CD1c-positive myeloid dendritic cell (primary cell): ENCODE measurements around the gene ZFX.
A peak's percentile ranks its signal among the peaks of the same experiment; 100 is the strongest.
"Not testable (repeated sequence)": the region's sequence is repeated elsewhere in the genome, so short reads cannot be mapped to it uniquely, and the experiment has no call there.

ENCODE experiments used
- DNase-seq: peaks from one replicate; pipeline ENCODE4 v3.0.0-alpha.2; 2016; ENCODE audit errors: extremely low spot score

The ZFX gene

DNA sequence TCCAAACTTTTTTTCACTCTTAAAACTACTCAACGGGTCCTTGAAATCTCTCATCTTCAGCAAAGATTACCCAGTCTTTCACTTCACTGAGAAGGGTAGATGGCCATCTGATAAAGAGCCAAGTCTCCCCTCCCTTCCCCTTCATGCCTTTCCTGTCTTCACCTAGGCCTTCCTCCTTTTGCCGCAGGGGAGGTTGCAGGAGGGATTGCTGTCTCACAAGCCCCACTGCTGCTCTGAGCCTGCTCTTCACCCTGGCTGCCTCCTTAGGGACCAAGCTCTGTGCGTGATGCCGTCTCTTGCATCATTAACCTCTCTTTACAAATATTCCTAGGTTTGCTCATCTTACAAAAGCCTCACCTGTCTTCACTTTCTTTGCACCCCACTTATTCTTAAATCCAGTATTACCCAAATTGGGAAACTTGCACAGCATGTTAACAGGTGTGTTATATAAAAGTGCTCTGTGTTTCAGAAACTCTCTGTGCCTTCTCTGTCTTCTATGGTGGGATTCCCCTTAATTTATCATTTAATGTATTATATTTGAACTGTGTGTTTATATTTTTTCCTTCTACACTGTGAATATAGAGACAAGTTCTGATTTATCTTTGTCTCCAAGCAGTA is 3.8 kb downstream of the ZFX start:
- DNase-seq = no peak

GRCh38 chrX:24153796-24154189 is 4.3 kb downstream of the ZFX start:
- no peak for DNase-seq

GRCh38 chrX:24154490-24155034 is 5.0 kb downstream of the ZFX start:
- DNase-seq = no peak

DNA sequence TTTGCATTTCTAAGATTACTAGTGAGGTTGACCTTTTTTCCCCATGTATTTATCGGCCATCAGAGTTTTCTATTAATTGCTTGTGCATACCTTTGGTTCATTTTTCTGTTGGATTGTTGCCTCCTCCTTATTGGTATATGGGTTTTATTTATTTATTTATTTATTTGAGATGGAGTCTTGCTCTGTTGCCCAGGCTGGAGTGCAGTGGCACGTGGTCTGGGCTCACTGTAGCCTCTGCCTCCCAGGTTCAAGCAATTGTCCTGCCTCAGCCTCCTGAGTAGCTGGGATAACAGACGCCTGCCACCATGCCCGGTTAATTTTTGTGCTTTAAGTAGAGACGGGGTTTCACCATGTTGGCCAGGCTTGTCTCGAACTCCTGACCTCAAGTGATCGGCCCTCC is 6.2 kb downstream of the ZFX start:
- not testable (repeated sequence) for DNase-seq

DNA sequence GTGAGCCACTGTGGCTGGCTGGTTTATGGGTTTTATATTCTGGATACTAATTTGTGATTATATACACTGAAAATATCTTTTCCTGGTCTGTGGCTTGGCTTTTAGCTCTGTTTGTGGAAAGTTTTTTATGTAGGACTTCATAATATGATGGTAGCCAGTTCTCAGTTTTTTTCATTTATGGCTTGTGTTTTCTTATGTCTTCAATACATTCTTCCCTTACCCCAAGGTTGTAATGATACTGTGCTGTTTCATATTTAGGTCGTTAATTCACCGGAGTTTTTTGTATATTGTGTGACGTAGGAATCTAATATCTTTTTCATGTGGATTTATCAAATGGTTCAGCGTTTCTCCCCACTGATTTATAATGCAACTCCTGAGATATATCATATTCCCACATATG is 6.6 kb downstream of the ZFX start:
- DNase-seq = no peak

DNA sequence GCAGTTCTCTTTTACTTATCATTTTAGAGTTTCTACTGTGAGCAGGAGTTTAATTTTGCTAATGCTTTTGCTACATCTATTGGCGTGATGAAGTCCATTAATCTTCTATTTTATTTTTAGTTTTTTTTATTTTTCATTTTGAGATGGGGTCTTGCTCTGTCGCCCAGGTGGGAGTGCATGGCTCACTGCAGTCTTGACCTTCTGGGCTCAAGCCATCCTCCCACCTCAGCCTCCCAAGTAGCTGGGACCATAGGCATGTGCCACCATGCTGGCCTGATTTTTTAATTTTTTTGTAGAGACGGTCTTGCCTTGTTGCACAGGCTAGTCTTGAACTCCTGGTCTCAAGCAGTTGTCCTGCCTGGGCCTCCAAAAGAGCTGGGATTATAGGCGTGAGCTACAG is 9.4 kb downstream of the ZFX start:
- no peak for DNase-seq

GRCh38 chrX:24166078-24166477 is 16.5 kb downstream of the ZFX start:
- no peak for DNase-seq

DNA sequence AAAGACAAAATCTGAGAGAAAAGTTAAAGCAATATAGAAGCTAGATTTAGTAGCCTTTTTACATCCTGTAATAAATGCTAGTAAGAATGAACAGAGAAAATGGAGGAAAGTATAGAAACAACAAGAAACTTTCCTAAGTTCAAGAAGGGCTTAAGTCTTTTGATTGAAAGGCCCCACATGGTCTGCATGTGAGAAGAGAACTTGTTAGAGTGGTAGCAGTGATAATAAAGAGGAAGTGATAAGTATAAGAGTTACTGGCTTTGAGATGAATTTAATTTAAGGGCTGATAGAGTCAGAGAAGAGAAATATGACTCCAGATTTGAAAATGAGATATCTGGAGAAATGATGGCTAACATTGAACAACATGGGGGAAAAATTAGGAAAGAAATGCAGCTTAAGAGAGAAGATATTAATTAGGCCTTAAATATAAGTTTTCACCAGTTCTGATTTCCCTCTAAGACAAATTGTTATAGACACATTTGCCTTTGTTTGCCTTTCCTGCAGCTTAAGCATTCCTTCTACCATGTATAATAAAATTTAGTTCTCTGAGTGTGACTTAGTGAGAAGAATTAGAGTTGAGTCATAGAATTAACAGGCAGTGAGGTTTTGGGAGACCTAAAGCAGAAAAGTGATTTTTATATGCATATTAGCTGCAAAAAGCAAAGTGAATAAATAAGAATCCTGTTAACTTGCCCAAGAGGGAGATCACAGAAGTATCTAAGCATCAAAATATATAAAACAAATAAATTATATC is 18.4 kb downstream of the ZFX start:
- peak; percentile 17 for DNase-seq

DNA sequence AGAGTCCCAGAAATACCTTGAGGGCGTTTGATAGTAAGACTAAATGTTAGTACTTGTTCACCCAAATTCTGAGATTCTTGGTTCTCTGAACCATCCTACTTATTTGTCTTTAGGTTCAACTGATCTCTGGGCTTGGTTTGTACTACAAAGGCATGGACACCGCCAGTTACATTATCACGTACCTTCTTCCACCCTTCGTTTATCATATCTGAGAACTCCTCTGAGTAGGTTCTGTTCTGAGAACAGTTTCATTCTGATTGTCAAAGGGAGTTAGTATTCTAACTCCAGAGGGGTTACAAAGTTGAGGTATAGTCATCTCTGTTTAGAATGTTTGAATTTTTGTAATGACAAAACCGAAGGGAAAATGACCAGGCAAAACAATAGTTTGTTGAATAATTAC is 19.3 kb downstream of the ZFX start:
- no peak for DNase-seq

DNA sequence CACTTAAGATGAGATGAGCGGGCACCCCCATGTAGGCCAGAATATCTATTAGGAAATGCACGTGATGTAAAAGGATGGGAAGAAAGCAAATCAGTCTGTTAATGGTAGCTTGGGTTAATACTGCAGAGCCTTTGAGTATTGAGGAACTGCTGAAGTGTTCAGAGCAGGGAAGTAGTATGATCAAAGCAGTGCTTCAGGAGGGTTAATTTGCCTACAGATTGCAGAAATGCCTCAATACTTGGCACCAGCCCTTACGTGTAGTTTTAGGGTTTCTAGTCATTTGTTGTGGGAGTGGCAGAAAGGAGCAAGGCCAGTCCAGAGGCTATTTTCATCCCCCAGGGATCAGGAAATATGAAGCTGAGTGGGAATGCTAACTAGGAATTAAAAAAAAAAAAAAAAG is 19.7 kb downstream of the ZFX start:
- peak; percentile 29 for DNase-seq

DNA sequence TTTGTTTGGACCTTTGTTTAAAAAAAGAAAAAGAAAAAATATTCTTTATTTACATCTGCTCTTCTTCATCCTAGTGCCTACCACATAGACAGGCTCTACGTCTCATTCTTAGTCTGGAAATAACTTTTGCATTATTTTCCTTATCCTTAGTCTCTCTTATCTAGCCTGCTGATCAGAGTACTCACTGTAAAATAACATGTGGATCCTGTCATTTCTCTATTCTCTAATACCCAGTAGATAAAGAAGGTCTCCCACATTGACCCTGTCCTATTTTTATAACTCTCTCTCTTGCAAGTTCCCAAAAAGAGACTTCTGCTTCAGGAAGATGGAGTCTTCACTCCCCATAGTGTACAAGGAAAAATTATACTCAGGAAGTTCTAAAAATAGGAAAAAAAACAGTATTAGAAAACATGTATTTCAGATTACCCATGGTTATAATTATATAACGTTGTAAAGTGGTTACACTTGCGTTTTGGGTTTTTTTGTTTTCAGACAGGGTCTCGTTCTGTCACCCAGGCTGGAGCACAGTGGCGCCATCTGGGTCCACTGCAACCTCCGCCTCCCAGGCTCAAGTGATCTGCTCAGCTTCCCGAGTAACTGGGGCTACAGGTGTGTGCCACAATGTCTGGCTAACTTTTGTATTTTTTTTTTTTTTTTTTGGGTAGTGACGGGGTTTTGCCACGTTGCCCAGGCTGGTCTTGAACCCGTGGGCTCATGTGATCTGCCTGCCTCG is 23.8 kb downstream of the ZFX start:
- DNase-seq = no peak

GRCh38 chrX:24175276-24175675 is 25.7 kb downstream of the ZFX start:
- no peak for DNase-seq

DNA sequence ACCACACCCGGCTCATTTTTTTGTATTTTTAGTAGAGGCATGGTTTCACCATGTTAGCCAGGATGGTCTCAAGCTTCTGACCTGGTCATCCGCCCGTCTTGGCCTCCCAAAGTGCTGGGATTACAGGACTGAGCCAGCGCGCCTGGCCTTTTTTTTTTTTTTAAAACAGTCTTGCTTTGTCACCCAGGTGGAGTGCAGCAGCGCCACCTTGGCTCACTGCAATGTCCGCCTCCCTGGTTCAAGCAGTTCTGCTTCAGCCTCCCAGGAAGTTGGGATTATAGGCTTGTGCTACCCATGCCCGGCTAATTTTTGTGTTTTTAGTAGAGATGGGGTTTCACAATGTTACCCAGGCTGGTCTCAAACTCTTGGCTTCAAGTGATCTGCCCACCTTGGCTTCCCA is 28.9 kb downstream of the ZFX start:
- DNase-seq = no peak

DNA sequence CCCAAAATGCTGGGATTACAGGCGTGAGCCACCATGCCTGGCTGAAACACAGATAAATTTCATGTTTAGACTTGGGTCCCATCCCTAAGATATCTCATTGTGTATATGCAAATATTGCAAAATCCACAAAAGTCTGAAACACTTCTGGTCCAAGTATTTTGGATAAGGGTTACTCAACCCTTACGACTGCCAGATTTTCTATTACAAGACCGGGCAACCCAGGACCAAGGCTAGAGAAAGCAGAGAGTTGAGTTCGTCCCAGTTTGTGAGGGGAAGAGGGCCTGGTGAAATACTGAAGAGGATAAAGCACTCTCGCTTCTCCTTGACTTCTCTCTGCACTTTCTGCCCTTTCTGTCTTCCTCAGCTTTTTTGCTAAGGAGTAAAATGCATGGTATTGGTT is 34.5 kb downstream of the ZFX start:
- DNase-seq = no peak

DNA sequence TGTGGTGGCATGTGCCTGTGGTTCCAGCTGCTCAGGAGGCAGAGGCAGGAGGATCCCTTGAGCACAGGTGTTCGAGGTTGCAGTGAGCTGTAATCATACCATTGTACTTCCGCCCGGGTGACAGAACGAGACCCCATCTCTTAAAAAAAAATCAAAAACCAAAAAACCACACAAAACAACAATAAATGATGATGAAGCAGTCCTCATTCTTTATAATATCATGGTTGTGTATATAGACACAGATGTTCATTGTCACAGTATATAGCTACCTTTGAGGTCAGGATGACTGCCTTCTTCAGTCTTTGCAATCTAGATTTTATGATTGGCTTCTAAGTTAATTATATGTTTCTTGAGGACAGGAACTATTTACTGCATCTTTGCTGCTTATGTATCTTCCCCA is 37.0 kb downstream of the ZFX start:
- DNase-seq = no peak

GRCh38 chrX:24186986-24187385 is 37.5 kb downstream of the ZFX start:
- DNase-seq = no peak

DNA sequence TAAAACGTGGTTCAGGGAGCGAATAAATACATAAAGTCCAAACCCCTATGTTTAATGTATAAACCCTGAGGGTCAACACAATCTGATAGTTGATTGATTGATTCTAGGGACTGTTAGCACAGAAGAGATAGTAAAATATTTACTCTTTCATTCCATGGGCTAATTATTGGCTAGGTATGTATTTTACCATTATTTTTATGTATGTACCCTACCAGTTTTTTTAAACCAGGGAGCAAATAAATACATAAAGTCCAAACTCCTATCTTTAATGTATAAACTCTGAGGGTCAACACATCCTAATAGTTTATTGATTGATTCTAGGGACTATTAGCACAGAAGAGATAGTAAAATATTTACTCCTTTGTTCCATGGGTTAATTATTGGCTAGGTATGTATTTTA is 40.0 kb downstream of the ZFX start:
- DNase-seq = no peak

GRCh38 chrX:24190500-24191156 is 41.1 kb downstream of the ZFX start:
- DNase-seq = no peak

- no peak for DNase-seq
Observed at GRCh38 chrX:24196509-24196908, 47.0 kb downstream of the ZFX start.

- DNase-seq = no peak
Observed at GRCh38 chrX:24198101-24198500, 48.6 kb downstream of the ZFX start.

- DNase-seq = no peak
Observed at GRCh38 chrX:24200133-24200532, 50.6 kb downstream of the ZFX start.

- no peak for DNase-seq
Observed at GRCh38 chrX:24201216-24201615, 51.7 kb downstream of the ZFX start.
